T1000 (cell line): ENCODE measurements around the gene MYO3B.
"Not testable (repeated sequence)": the region's sequence is repeated elsewhere in the genome, so short reads cannot be mapped to it uniquely, and the experiment has no call there.

Experiments
- DNase-seq: peaks from one replicate; lab custom pipeline; 2025; ENCODE audit warnings: mixed read lengths; lab: John Stamatoyannopoulos, UW

Gene MYO3B

GRCh38 chr2:170208967-170209366 lies 31.0 kb downstream of the MYO3B start:
- DNase-seq, result no peak

DNA sequence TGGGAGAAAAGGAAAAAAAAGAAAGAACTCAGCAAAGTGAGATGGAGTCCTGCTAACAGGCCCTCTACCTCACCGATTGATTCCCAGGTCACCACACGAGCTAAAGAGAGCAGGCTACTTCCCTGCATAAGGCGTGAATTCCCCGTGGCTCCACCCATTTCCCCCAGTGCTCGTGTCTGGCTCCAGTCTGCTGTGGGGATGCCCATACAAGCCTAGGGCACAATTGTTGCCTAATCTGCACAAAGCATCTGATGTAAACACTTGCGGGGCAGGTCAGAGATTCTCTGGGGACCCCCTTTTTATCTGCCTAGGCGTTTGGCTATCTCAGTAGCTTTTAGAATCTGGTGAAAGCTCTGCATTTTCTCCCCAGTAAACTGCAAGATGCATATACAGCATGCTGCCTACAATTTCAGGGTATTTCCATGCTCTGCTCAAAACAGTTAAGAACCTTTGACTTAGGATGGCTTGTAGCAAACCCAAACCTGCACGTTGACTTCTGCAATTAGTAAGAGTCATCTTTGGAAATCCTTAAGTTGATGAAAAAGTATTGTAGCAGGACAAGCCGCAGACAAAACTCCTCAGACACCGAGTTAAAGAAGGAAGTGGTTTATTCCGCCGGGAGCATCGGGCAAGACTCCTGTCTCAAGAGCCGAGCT lies 34.8 kb downstream of the MYO3B start:
- no peak for DNase-seq

- not testable (repeated sequence) for DNase-seq
Measured at GRCh38 chr2:170213281-170213625, 35.3 kb downstream of the MYO3B start.

- DNase-seq, result no peak
Measured at GRCh38 chr2:170213651-170214050, 35.7 kb downstream of the MYO3B start.

DNA sequence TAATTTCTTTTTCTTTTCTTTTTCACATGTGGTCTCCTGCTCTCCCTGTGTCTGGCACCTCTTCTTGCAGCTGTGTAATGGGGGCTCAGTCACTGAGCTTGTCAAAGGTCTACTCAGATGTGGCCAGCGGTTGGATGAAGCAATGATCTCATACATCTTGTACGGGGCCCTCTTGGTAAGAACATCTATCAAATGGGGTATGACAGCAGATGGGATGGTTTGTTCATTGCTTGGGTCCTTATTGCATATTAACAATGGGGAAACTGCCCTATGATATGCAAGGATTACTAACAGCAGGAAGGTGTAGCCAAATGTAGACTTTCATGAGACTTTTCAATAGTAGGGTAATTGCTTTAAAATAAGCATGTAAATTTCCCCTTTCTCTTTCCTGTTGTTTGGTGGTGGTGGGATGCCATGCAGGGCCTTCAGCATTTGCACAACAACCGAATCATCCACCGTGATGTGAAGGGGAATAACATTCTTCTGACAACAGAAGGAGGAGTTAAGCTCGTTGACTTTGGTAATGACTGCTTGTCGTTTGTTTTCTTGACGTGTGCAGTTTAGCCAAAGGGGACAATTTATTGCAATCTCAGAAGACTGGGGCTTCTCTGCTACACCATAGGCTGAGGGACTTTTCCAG lies 36.5 kb downstream of the MYO3B start:
- DNase-seq, result no peak

DNA sequence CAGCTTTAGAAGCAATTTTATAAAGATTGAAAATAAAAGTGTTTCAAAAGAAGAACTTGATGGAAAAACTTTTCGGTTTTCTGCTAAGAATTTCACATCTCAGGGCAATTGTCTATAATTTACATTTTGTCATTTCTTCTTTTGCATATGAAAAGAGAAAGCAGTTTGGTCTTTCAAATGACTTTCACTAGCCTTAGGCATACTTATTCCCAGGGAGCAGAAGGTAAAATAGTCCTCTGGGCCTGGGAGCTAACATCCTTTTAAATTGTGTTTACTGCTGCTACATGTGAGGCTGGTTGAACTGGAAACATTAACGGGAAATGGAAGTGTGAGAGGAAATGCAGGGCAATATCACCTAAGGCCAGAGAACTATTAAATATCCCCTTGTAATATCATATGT lies 37.1 kb downstream of the MYO3B start:
- no peak for DNase-seq

DNA sequence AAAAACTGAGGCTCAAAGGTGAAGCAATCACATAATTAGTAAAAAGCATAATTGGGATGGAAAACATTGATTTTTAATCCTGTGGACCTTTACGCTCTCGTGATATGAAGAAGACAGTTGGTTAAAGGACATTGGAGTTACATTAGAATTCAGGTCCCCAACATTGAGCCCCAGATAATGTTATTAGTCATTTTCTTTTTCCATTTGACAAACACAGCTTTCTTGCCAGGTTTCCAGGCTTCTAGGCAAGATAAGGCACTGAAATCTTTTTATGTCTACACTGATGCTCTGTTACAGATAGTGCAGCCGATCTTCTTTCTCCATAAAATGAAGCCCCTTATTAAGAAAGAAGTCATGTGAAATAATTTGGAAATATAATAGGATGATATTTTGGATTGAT lies 38.5 kb downstream of the MYO3B start:
- DNase-seq, result no peak

DNA sequence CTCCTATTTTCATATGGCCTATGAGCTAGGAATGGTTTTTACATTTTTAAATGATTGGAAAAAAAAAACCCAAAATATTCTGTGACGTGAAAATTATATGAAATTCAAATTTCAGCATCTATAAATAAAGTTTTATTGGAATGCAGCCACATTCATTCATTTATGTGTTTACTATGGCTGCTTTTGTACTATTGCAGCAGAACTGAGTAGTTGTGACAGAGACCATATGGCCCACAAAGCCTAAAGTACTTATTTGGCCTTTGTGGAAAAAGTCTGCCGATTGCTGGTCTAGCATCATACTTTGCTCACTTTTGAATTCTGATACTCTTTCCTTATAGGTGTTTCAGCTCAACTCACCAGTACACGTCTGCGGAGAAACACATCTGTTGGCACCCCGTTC lies 39.0 kb downstream of the MYO3B start:
- no peak for DNase-seq

- DNase-seq, result no peak
Measured at GRCh38 chr2:170217778-170218251, 39.9 kb downstream of the MYO3B start.

DNA sequence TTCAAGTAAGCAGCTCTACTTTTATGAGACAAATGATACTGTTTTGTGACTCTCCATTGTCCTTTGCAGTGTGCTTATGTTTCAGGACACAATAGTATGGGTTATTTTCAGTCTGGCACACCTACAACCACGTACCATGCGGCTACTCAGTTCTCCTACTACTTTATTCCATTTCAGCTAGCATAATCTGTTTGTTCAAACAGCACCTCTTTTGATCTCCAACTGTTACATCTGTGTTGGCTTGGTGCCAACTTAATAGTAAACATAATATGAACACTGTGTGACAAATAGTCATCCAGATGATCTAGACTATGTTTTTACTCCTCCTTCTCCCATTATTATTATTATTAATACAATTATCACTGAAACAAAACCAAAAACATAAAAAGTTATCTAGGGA lies 40.5 kb downstream of the MYO3B start:
- no peak for DNase-seq

GRCh38 chr2:170218931-170219330 lies 41.0 kb downstream of the MYO3B start:
- no peak for DNase-seq

DNA sequence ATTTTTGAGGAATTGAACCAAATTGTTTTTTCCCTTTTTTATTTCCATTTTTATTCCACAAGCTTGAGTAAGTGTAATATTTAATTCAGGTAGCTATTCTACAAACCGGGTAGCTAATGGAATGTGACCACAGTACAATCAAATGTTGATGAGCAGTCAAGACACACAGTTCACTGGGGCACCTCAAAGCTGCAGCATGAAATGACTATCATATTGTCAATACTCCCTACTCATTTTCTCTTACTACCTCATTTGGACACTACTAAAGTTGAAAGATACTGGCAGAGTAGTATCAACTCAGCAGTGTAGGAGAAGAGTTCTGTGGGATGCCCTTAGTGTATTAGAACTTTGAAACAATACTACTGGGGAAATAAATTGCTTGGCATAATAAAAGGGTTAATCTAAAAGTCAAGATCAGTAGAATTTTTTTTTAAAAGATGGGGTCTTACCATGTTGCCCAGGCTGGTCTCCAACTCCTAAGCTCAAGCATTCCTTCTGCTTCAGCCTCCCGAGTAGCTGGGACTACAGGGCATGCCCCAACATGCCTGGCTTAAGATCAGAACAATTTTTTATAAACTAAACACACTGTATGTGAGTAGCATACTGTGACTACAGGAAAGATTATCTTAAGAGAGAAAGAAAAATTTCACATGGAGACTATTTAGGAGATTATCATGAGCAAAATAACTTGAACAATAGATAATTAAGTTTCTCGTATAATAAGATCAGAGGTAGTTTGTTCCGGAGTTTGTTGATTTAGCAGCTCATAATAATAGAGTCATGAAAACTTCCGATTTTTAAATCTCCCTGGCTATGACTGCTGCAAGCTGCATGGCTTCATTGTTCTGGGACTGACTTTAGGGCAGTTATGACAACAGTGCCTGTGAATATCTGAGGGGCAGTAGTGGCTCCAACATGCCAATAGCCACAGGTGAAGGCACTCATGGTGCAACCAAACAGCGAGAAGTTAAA lies 43.7 kb downstream of the MYO3B start:
- DNase-seq, result no peak

DNA sequence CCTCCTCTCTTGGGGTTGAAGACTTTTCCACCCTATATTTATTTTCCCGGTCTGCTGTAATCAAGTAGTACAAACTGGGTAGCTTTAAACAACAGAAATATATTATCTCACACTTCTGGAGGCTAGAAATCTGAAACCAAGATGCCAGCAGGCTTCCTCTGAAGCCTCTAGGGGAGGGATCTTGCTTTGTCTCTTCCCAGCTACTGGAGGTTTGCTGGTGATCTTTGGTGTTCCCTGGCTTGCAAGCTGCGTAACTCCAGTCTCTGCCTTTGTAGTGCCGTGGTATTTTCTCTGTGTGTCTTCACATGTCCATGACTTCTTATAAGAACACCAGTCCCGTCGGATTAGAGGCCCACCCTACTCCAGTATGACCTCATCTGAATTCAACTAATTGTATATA lies 44.4 kb downstream of the MYO3B start:
- no peak for DNase-seq

GRCh38 chr2:170222842-170223241 lies 44.9 kb downstream of the MYO3B start:
- DNase-seq, result no peak

GRCh38 chr2:170224692-170225294 lies 46.8 kb downstream of the MYO3B start:
- no peak for DNase-seq

- DNase-seq, result no peak
Measured at GRCh38 chr2:170226216-170226615, 48.3 kb downstream of the MYO3B start.

GRCh38 chr2:170227507-170227947 lies 49.6 kb downstream of the MYO3B start:
- DNase-seq, result no peak

DNA sequence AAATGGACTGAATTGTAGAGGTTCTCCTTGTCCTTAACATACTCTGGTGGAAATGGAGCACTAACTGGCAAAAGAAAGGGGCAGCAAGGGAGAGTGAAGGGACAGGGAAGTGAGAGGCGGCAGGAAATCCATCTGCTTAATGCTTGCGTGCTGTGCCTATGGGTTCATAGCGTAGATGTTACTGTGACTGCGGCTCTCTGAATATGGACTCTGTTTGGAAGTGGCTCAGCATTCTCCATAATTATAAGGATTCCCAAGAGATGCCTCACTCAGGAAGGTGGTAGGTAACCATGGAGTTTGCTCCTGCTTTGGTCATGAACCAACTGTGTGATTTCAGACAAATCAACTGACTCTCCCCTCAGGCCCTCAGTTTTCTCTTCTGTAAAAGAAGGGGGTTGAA lies 50.0 kb downstream of the MYO3B start:
- DNase-seq, result no peak

DNA sequence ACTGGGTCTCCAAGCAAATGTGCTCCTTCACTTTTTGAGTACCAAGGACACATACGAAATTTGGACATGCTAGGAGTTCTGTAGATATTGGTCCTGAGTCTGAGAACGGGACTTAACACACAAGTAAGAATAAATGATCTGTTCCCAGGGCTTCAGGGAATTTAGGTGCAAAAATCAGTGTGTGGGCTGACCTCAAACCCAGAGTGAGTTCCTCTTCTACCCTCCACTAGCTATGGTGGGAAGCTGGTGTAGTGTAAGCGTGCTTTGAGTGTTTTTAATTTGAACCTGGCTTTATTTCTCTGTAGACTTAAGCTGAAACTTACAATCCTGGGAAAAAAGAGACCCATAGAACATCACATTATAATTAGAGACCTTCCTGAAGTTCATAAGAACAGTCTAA lies 50.5 kb downstream of the MYO3B start:
- no peak for DNase-seq

DNA sequence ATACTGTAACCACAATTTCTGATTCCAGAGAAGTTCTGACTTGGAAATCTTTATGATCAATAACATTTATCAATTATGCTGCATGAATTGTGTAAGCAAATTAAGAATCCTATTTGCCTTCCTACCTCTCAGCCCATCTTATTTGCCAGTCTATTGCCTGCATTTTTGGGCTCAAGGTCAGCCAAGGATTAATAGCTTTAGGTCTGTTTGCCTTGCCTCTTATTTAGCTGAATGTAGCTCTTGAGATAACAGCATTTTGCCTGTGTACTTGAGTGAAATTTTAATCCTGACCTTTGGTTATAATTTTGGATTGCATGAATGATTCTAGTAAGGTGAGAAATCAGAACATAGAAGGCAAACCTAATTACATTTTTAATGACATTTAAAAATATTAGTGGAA lies 51.2 kb downstream of the MYO3B start:
- DNase-seq, result no peak

- no peak for DNase-seq
Measured at GRCh38 chr2:170229744-170230143, 51.8 kb downstream of the MYO3B start.
